GM12872 (cell line): Measurements from ENCODE around the gene CRYBG1.

Experiments used
- CTCF ChIP-seq: IDR thresholded peaks from 3 replicates; pipeline ENCODE4 v1.5.1; 2011; ENCODE audit warnings: low read depth, mild to moderate bottlenecking, low read length, moderate library complexity; ENCODE audit not compliant: insufficient read depth

The CRYBG1 gene

GRCh38 chr6:106470316-106470715 is 109.8 kb downstream of the CRYBG1 start:
- no peak for TF ChIP-seq CTCF

GRCh38 chr6:106470811-106471210 is 110.3 kb downstream of the CRYBG1 start:
- TF ChIP-seq CTCF = no peak

DNA sequence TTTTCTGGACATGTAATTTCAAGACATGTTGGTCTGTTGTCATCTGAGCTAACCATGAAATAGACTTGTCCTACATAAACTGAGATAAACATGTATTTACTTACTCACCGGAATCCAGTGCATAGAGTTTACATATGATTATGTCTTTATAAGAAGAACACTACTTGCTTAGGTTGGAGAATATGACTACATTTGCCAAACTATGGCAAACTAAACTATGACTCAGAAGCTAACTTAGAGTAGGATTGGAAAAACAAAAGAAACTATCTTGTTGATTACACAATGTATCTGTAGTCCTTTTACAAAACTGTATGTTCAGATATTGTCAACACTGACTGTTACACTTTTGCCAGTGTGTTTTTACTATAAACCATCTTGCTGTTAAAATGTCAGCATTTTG is 113.3 kb downstream of the CRYBG1 start:
- TF ChIP-seq CTCF = no peak

DNA sequence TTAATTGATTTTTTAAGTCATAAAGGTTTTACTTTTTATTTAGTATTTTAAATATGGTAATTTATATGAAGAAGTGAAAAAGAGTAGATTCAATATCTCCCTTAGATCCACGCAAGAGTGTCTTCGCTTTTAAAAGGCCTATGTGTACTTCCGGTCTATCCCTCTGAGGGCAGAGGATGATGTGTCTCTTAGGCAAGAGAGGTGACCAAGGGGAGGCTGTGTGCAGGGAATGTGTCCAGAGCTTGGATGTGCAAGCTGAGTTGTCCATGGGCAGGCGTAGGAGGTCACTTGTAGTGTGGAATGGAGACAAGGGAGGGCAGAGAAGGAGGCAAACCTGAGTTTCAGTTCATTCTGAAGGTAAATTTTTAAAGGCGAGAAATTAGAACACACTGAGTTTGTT is 113.9 kb downstream of the CRYBG1 start:
- no peak for TF ChIP-seq CTCF

DNA sequence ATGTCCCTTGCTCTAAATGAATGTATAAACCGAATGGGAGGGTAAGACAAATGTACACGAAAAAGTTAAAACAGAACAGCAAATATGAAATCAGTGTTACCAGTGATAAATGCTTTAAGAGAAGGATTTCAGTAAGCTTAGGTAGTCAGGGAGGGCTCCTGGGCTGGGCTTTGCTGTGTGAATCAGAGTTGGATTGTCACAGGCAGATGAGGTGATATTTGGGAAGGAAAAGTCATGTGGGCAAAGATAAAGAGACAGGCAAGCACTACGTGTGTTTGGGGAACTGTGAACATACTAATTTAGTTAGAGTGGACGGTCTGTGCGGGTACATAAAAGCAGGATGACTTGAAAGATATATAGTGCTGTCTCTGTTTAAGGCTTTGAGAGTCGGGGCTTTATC is 114.8 kb downstream of the CRYBG1 start:
- TF ChIP-seq CTCF = no peak

GRCh38 chr6:106476331-106477105 is 116.0 kb downstream of the CRYBG1 start:
- no peak for TF ChIP-seq CTCF

DNA sequence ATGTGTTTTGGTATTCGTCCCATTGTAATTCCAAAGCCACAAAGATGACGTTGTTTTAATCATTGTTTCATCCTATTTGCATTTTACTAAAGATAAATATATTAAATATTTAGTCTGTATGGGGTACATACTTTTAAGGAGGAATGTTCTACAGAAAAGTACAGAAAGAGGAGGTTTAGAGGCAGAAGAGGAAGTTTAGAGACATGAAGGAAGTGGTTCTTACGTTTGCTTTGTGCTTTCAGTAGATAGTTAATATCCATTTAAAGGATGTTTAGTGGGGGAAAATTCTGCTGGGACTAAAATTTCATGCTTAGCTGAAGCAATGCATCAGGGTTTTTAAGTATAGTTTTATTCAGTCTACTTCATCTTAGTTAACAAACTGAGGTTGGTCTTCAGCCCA is 116.6 kb downstream of the CRYBG1 start:
- no peak for TF ChIP-seq CTCF

- no peak for TF ChIP-seq CTCF
Observed at GRCh38 chr6:106477790-106478189, 117.3 kb downstream of the CRYBG1 start.
